SK-N-SH (cell line): ENCODE results near the gene SLC46A3. TPM values are rescaled to one million over a fixed set of nuclear protein-coding genes. Genes with fewer than 3 reads are reported as not detected.

Experiments used
- CTCF ChIA-PET: fragments of 300-600, 350-600 bp; formaldehyde crosslinking; extraction: SDS; loops from one replicate; lab custom pipeline; 2021; lab: Yijun Ruan, JAX
- POLR2A ChIA-PET: fragments of 350-600 bp; sonication (Branson Sonifier 250); formaldehyde crosslinking; extraction: SDS; loops from one replicate; lab custom pipeline; 2020; ENCODE audit warnings: antibody characterized with exemption, inconsistent platforms; lab: Yijun Ruan, JAX
- DNase-seq: peaks from one replicate; pipeline ENCODE4 v3.0.0; 2012
- H2AFZ ChIP-seq: fragments of 200-600 bp; sonication (generic); 2 replicates; pipeline ENCODE4 v1.8.1; 2016; ENCODE audit warnings: antibody characterized with exemption, mild to moderate bottlenecking, low read depth
- H3F3A ChIP-seq: fragments of 200-600 bp; sonication (generic); replicated peaks from 2 replicates; pipeline ENCODE3; 2016; ENCODE audit warnings: antibody characterized with exemption, mild to moderate bottlenecking; ENCODE audit not compliant: insufficient read depth
- H3K27ac ChIP-seq, 2 experiments: fragments of 200-500 bp in 1 of 2; fragments of 200-600 bp in 1 of 2; sonication (Bioruptor generic) in 1 of 2; sonication (generic), shearing (Covaris generic) in 1 of 2; 2 replicates each; pipeline versions ENCODE4 v1.5.1 to v1.6.1; 2014 to 2016; ENCODE audit warnings: low read depth in 2 of 2, inconsistent platforms in 1 of 2, low read length in 1 of 2, mild to moderate bottlenecking in 1 of 2, mixed read lengths in 1 of 2
- H3K27me3 ChIP-seq: fragments of 200-600 bp; sonication (generic), shearing (Covaris generic); 2 replicates; pipeline ENCODE4 v1.6.1; 2016; ENCODE audit warnings: mixed run types; ENCODE audit not compliant: insufficient read depth
- H3K36me3 ChIP-seq, 2 experiments: fragments of 200-500 bp in 1 of 2; fragments of 200-600 bp in 1 of 2; sonication (Bioruptor generic) in 1 of 2; sonication (generic) in 1 of 2; replicated peaks in 1 of 2; 2 replicates each; pipeline versions ENCODE3 to v1.5.1; 2014 to 2016; ENCODE audit warnings: low read length in 1 of 2, mild to moderate bottlenecking in 1 of 2; ENCODE audit not compliant: insufficient read depth in 2 of 2, control insufficient read depth in 1 of 2
- H3K4me1 ChIP-seq, 2 experiments: fragments of 200-500 bp in 1 of 2; fragments of 200-600 bp in 1 of 2; sonication (Bioruptor generic) in 1 of 2; sonication (generic), shearing (Covaris generic) in 1 of 2; 2 replicates each; pipeline versions ENCODE4 v1.5.1 to v1.6.1; 2014 to 2016; ENCODE audit warnings: low read depth in 1 of 2, low read length in 1 of 2, mixed run types in 1 of 2; ENCODE audit not compliant: insufficient read depth in 2 of 2, control insufficient read depth in 1 of 2
- H3K4me2 ChIP-seq: fragments of 200-600 bp; sonication (generic), shearing (Covaris generic); 2 replicates; pipeline ENCODE4 v1.6.1; 2017; ENCODE audit warnings: mixed run types
- H3K4me3 ChIP-seq, 2 experiments: fragments of 200-500 bp in 1 of 2; fragments of 200-600 bp in 1 of 2; sonication (Bioruptor generic) in 1 of 2; sonication (generic), shearing (Covaris generic) in 1 of 2; 2 replicates each; pipeline versions ENCODE4 v1.5.1 to v1.8.1; 2014 to 2016; ENCODE audit warnings: low read depth in 2 of 2, inconsistent platforms in 1 of 2, low read length in 1 of 2, mild to moderate bottlenecking in 1 of 2, mixed read lengths in 1 of 2, moderate library complexity in 1 of 2
- H3K79me2 ChIP-seq: fragments of 200-600 bp; sonication (generic); 2 replicates; pipeline ENCODE4 v1.8.1; 2017; ENCODE audit warnings: mild to moderate bottlenecking; ENCODE audit not compliant: insufficient read depth
- H3K9ac ChIP-seq: fragments of 200-600 bp; sonication (generic); 2 replicates; pipeline ENCODE4 v1.6.1; 2017; ENCODE audit warnings: mixed run types
- H3K9me2 ChIP-seq: fragments of 200-600 bp; sonication (generic); 2 replicates; pipeline ENCODE4 v1.6.1; 2017; ENCODE audit warnings: mixed run types
- H3K9me3 ChIP-seq: fragments of 200-600 bp; sonication (generic); 2 replicates; pipeline ENCODE4 v1.6.1; 2017; ENCODE audit warnings: mixed run types, mild to moderate bottlenecking, moderate library complexity
- H4K20me1 ChIP-seq: fragments of 200-600 bp; sonication (generic); 2 replicates; pipeline ENCODE4 v1.6.1; 2017; ENCODE audit warnings: mild to moderate bottlenecking, mixed run types; ENCODE audit not compliant: insufficient read depth
- ELF1 ChIP-seq: IDR thresholded peaks from 2 replicates; pipeline ENCODE4 v1.4.0; 2012
- EP300 ChIP-seq, 2 experiments: IDR thresholded peaks; 2 replicates each; pipeline versions ENCODE4 v1.4.0 to v1.6.1; 2012; ENCODE audit warnings: borderline replicate concordance in 1 of 2, low read depth in 1 of 2, low read length in 1 of 2
- FOXM1 ChIP-seq: IDR thresholded peaks from 2 replicates; pipeline ENCODE4 v1.4.0; 2012; ENCODE audit warnings: low read depth, mild to moderate bottlenecking
- GABPA ChIP-seq: IDR thresholded peaks from 2 replicates; pipeline ENCODE4 v1.4.0; 2012; ENCODE audit warnings: low read depth, mild to moderate bottlenecking
- GATA2 ChIP-seq: sonication (generic); formaldehyde crosslinking; IDR thresholded peaks from 2 replicates; pipeline ENCODE4 v1.5.0; 2020; ENCODE audit warnings: mild to moderate bottlenecking, missing genetic modification reagents
- JUND ChIP-seq: IDR thresholded peaks from 2 replicates; pipeline ENCODE4 v1.4.0; 2012
- MXI1 ChIP-seq: IDR thresholded peaks from 2 replicates; pipeline ENCODE4 v1.6.1; 2012; ENCODE audit warnings: mild to moderate bottlenecking, low read depth, low read length, improper control_type of control experiment
- NFIC ChIP-seq: IDR thresholded peaks from 2 replicates; pipeline ENCODE4 v1.4.0; 2012; ENCODE audit warnings: borderline replicate concordance
- RAD21 ChIP-seq: IDR thresholded peaks from 2 replicates; pipeline ENCODE4 v1.6.1; 2012; ENCODE audit warnings: mild to moderate bottlenecking, low read length
- RCOR1 ChIP-seq: fragments of 150-350 bp; IDR thresholded peaks from 2 replicates; pipeline ENCODE4 v1.6.1; 2017; ENCODE audit warnings: antibody characterized with exemption, low read length
- RFX5 ChIP-seq: IDR thresholded peaks from 2 replicates; pipeline ENCODE4 v1.6.1; 2012; ENCODE audit warnings: mild to moderate bottlenecking, improper control_type of control experiment, low read length
- RXRA ChIP-seq: IDR thresholded peaks from 2 replicates; pipeline ENCODE4 v1.4.0; 2012; ENCODE audit warnings: low read depth, mild to moderate bottlenecking, borderline replicate concordance
- SIN3A ChIP-seq: IDR thresholded peaks from 2 replicates; pipeline ENCODE4 v1.6.1; 2012; ENCODE audit warnings: low read depth, mild to moderate bottlenecking, low read length, moderate library complexity, borderline replicate concordance
- TCF12 ChIP-seq: IDR thresholded peaks from 2 replicates; pipeline ENCODE4 v1.4.0; 2012
- TEAD4 ChIP-seq: IDR thresholded peaks from 2 replicates; pipeline ENCODE4 v1.4.0; 2012; ENCODE audit warnings: mild to moderate bottlenecking, borderline replicate concordance; ENCODE audit not compliant: insufficient read depth
- WGBS: methylation state at CpG from one replicate; pipeline ENCODE4 v1.1.6; 2017; ENCODE audit warnings: low lambda C conversion rate; 5-methylcytosine and 5-hydroxymethylcytosine counted together
- polyA plus RNA-seq, 3 experiments: library from polyadenylated mRNA; depleted of rRNA; stranded (reverse); fragments of >200 nt; gene quantifications; 2 replicates each; pipeline ENCODE4 v1.2.3, GENCODE V29; 2012
- TF ChIP-seq, protein P1 (sequence below): IDR thresholded peaks from 2 replicates; pipeline ENCODE4 v1.6.1; 2012; ENCODE audit warnings: mild to moderate bottlenecking, low read depth, low read length, moderate library complexity
- TF ChIP-seq, protein P2 (sequence below): IDR thresholded peaks from 2 replicates; pipeline ENCODE4 v1.4.0; 2012; ENCODE audit warnings: low read depth, borderline replicate concordance
- TF ChIP-seq, protein P3 (sequence below): IDR thresholded peaks from 2 replicates; pipeline ENCODE4; 2012
- TF ChIP-seq, protein P4 (sequence below): IDR thresholded peaks from 2 replicates; pipeline ENCODE4 v1.4.0; 2012; ENCODE audit warnings: low read depth

Gene SLC46A3
- polyA plus RNA-seq, 1 of the 3 experiments (the other 2 are of a cell fraction): 2.0 TPM

DNA sequence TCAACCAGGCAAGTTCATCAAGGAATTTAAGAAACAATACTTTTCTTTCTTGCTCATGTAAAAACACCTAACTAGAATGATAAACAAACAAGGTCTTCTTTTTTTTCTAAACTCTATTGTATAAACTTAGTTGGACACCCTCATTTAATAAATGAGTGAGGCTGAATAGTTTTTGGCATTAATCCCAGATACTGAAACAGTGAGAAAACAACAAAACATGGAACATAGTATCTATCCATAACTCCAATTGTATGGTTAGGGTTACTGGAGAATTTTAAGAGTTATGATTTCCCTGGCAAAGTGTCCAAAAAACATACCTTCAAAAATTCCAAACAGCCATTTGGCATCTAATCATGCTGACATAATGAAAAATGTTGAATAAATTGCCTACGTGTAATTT lies 65.7 kb downstream of the SLC46A3 start:
- no peaks in the 10 kb centered on the region for H3K9me2 ChIP-seq
- no peak for TF ChIP-seq ELF1
- no peak for TF ChIP-seq RXRA
- TF ChIP-seq, protein P1, sequence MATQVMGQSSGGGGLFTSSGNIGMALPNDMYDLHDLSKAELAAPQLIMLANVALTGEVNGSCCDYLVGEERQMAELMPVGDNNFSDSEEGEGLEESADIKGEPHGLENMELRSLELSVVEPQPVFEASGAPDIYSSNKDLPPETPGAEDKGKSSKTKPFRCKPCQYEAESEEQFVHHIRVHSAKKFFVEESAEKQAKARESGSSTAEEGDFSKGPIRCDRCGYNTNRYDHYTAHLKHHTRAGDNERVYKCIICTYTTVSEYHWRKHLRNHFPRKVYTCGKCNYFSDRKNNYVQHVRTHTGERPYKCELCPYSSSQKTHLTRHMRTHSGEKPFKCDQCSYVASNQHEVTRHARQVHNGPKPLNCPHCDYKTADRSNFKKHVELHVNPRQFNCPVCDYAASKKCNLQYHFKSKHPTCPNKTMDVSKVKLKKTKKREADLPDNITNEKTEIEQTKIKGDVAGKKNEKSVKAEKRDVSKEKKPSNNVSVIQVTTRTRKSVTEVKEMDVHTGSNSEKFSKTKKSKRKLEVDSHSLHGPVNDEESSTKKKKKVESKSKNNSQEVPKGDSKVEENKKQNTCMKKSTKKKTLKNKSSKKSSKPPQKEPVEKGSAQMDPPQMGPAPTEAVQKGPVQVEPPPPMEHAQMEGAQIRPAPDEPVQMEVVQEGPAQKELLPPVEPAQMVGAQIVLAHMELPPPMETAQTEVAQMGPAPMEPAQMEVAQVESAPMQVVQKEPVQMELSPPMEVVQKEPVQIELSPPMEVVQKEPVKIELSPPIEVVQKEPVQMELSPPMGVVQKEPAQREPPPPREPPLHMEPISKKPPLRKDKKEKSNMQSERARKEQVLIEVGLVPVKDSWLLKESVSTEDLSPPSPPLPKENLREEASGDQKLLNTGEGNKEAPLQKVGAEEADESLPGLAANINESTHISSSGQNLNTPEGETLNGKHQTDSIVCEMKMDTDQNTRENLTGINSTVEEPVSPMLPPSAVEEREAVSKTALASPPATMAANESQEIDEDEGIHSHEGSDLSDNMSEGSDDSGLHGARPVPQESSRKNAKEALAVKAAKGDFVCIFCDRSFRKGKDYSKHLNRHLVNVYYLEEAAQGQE: no peak
- no peak for TF ChIP-seq EP300 (IDR thresholded peaks at IDR 0.05; ENCODE audit: borderline replicate concordance in 1 of 2, low read depth in 1 of 2, low read length in 1 of 2)
- TF ChIP-seq FOXM1: no peak
- TF ChIP-seq RFX5: no peak
- TF ChIP-seq SIN3A: no peak
- no peak for TF ChIP-seq GATA2 (CRISPR knock-in tag)
- no peak for TF ChIP-seq GABPA
- TF ChIP-seq JUND: no peak
- no peak for TF ChIP-seq TEAD4
- TF ChIP-seq, protein P2, sequence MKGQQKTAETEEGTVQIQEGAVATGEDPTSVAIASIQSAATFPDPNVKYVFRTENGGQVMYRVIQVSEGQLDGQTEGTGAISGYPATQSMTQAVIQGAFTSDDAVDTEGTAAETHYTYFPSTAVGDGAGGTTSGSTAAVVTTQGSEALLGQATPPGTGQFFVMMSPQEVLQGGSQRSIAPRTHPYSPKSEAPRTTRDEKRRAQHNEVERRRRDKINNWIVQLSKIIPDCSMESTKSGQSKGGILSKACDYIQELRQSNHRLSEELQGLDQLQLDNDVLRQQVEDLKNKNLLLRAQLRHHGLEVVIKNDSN: no peak
- no peak for TF ChIP-seq NFIC
- no peak for TF ChIP-seq RCOR1
- TF ChIP-seq, protein P3, sequence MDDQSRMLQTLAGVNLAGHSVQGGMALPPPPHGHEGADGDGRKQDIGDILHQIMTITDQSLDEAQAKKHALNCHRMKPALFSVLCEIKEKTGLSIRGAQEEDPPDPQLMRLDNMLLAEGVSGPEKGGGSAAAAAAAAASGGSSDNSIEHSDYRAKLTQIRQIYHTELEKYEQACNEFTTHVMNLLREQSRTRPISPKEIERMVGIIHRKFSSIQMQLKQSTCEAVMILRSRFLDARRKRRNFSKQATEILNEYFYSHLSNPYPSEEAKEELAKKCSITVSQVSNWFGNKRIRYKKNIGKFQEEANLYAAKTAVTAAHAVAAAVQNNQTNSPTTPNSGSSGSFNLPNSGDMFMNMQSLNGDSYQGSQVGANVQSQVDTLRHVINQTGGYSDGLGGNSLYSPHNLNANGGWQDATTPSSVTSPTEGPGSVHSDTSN: no peak
- no peak for TF ChIP-seq MXI1
- TF ChIP-seq TCF12: no peak
- TF ChIP-seq, protein P4, sequence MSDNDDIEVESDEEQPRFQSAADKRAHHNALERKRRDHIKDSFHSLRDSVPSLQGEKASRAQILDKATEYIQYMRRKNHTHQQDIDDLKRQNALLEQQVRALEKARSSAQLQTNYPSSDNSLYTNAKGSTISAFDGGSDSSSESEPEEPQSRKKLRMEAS: no peak
- TF ChIP-seq RAD21: no peak
- no peak overlapping the region for H2AFZ ChIP-seq
- CTCF ChIA-PET: interaction anchor here (1.4 kb wide), 1 partner anchor 17 kb away, joined by 4 read pairs; no protein-coding TSS in a partner anchor
- H3K79me2 ChIP-seq: peaks cover 42% of the 10 kb centered on the region
- peaks cover 5 to 16% of the 10 kb centered on the region in 2 experiments; a peak in 3 of 4 replicates for H3K4me1 ChIP-seq
- no peak overlapping the region for H3K4me3 ChIP-seq
- H3K9me3 ChIP-seq: no peaks in the 10 kb centered on the region
- WGBS: 85% methylated on average over 1 of the region's 1 CpG
- peaks cover 0 to 10% of the 10 kb centered on the region in 2 experiments for H3K36me3 ChIP-seq
- H3K9ac ChIP-seq: no peak overlapping the region
- DNase-seq: no peak
- POLR2A ChIA-PET: no interaction called here
- H3F3A ChIP-seq: no peaks in the 10 kb centered on the region
- H3K27me3 ChIP-seq: no peaks in the 10 kb centered on the region
- H3K27ac ChIP-seq: no peak overlapping the region
- H4K20me1 ChIP-seq: no peaks in the 10 kb centered on the region
- H3K4me2 ChIP-seq: no peak overlapping the region
